Astrocyte of the spinal cord (primary cell): Measurements from ENCODE around the gene MGA.
A peak's percentile ranks its signal among the peaks of the same experiment; 100 is the strongest.

Experiments used
- DNase-seq: peaks from one replicate; pipeline ENCODE4 v3.0.0; 2011; ENCODE audit warnings: low read depth, low spot score
- H3K4me3 ChIP-seq: 2 replicates; pipeline ENCODE4 v1.5.1; 2011; ENCODE audit warnings: low read depth, mild to moderate bottlenecking, low read length, moderate library complexity
- CTCF ChIP-seq: IDR thresholded peaks from 2 replicates; pipeline ENCODE4 v1.5.1; 2012; ENCODE audit warnings: low read depth, mild to moderate bottlenecking, low read length, inconsistent platforms
- in situ Hi-C: cut with HindIII; loops from 2 replicates; pipeline ENCODE4 v1.10.0; 2017; ENCODE audit warnings: low sequenced_read_pairs

MGA gene

GRCh38 chr15:41774882-41775417 is 114.7 kb downstream of the MGA start:
- no peak for DNase-seq
- no peak for TF ChIP-seq CTCF
- in situ Hi-C loops: no loop called here
- peak overlapping the region; percentile 76 for H3K4me3 ChIP-seq

- no peak for TF ChIP-seq CTCF
- in situ Hi-C loops: no loop called here
- H3K4me3 ChIP-seq: peak overlapping the region; percentile 76
- DNase-seq: no peak
Observed at GRCh38 chr15:41775651-41776050, 115.4 kb downstream of the MGA start.

- peak; percentile 42 for DNase-seq
- no peak overlapping the region for H3K4me3 ChIP-seq
- in situ Hi-C loops: no loop called here
- no peak for TF ChIP-seq CTCF
Observed at GRCh38 chr15:41777421-41777973, 117.3 kb downstream of the MGA start.

GRCh38 chr15:41778521-41778920 is 118.3 kb downstream of the MGA start:
- H3K4me3 ChIP-seq: no peak overlapping the region
- in situ Hi-C loops: no loop called here
- TF ChIP-seq CTCF: no peak
- no peak for DNase-seq

- TF ChIP-seq CTCF: no peak
- no peak for DNase-seq
- in situ Hi-C loops: no loop called here
- no peak overlapping the region for H3K4me3 ChIP-seq
Observed at GRCh38 chr15:41779662-41780157, 119.5 kb downstream of the MGA start.

- in situ Hi-C loops: no loop called here
- TF ChIP-seq CTCF: no peak
- no peak overlapping the region for H3K4me3 ChIP-seq
- DNase-seq: no peak
Observed at GRCh38 chr15:41780266-41780665, 120.1 kb downstream of the MGA start.
